WERI-Rb-1 (cell line): Measurements from ENCODE around the gene MT1F.

Source experiments
- DNase-seq: peaks from one replicate; pipeline ENCODE4 v3.0.0-alpha.2; 2020
- H3K27ac ChIP-seq: fragments of 250-450 bp; sonication (Bioruptor Pico); 2 replicates; pipeline ENCODE4 v1.5.1; 2020; ENCODE audit warnings: mild to moderate bottlenecking, moderate library complexity
- H3K27me3 ChIP-seq: fragments of 250-450 bp; sonication (Bioruptor Pico); 2 replicates; pipeline ENCODE4 v1.5.1; 2021; ENCODE audit warnings: mild to moderate bottlenecking, low read depth, moderate library complexity; ENCODE audit not compliant: insufficient read depth, severe bottlenecking
- H3K36me3 ChIP-seq: fragments of 250-450 bp; sonication (Bioruptor Pico); 2 replicates; pipeline ENCODE4 v1.5.1; 2020; ENCODE audit warnings: mild to moderate bottlenecking, moderate library complexity
- H3K4me3 ChIP-seq: 2 replicates; pipeline ENCODE4 v1.5.1; 2011; ENCODE audit warnings: low read depth, mild to moderate bottlenecking, control low read depth, low read length
- H3K9me3 ChIP-seq: fragments of 250-450 bp; sonication (Bioruptor Pico); 2 replicates; pipeline ENCODE4 v1.5.1; 2021; ENCODE audit warnings: mild to moderate bottlenecking, moderate library complexity; ENCODE audit not compliant: severe bottlenecking
- CTCF ChIP-seq: IDR thresholded peaks from 2 replicates; pipeline ENCODE4 v1.5.1; 2011; ENCODE audit warnings: low read depth, mild to moderate bottlenecking, control low read depth, inconsistent platforms, low read length

Gene MT1F

GRCh38 chr16:56623637-56624036, 34.1 kb upstream of the MT1F start:
- H3K27me3 ChIP-seq: no peaks in the 10 kb centered on the region
- H3K27ac ChIP-seq: no peak overlapping the region
- no peaks in the 10 kb centered on the region for H3K9me3 ChIP-seq
- no peak overlapping the region for H3K4me3 ChIP-seq
- DNase-seq: no peak
- H3K36me3 ChIP-seq: no peaks in the 10 kb centered on the region
- no peak for TF ChIP-seq CTCF

GRCh38 chr16:56625140-56625942, 32.4 kb upstream of the MT1F start, which contains the start of gene MT1E:
Gene MT1E, plus strand, starts transcription at chr16:56625781. Its CDS starts 71 bp downstream, at chr16:56625852.
- no peaks in the 10 kb centered on the region for H3K9me3 ChIP-seq
- no peak for TF ChIP-seq CTCF
- H3K4me3 ChIP-seq: no peak within 1 kb of the TSS
- DNase-seq: no peak
- no peaks in the 10 kb centered on the region for H3K27me3 ChIP-seq
- no peaks in the 10 kb centered on the region for H3K36me3 ChIP-seq
- H3K27ac ChIP-seq: no peak within 1 kb of the TSS

- no peak for DNase-seq
- Histone ChIP-seq H3K4me3 (no peak overlapping the region), H3K27ac (no peak overlapping the region), H3K27me3 (no peaks in the 10 kb centered on the region), H3K36me3 (no peaks in the 10 kb centered on the region), H3K9me3 (no peaks in the 10 kb centered on the region)
- no peak for TF ChIP-seq CTCF
Observed at GRCh38 chr16:56625943-56626654, 31.7 kb upstream of the MT1F start.

GRCh38 chr16:56626685-56627084, 31.1 kb upstream of the MT1F start:
- H3K27ac ChIP-seq: no peak overlapping the region
- no peaks in the 10 kb centered on the region for H3K36me3 ChIP-seq
- H3K9me3 ChIP-seq: no peaks in the 10 kb centered on the region
- DNase-seq: no peak
- no peak for TF ChIP-seq CTCF
- H3K27me3 ChIP-seq: no peaks in the 10 kb centered on the region
- no peak overlapping the region for H3K4me3 ChIP-seq

- H3K27me3 ChIP-seq: no peaks in the 10 kb centered on the region
- TF ChIP-seq CTCF: no peak
- H3K36me3 ChIP-seq: no peaks in the 10 kb centered on the region
- peak overlapping the region; percentile 65 for H3K27ac ChIP-seq
- no peak overlapping the region for H3K4me3 ChIP-seq
- no peaks in the 10 kb centered on the region for H3K9me3 ChIP-seq
- DNase-seq: no peak
Observed at GRCh38 chr16:56628486-56629350, 29.0 kb upstream of the MT1F start.
